HG03135 (cell line): ENCODE data around the gene NKX6-2.
"Not testable (repeated sequence)": the region's sequence is repeated elsewhere in the genome, so short reads cannot be mapped to it uniquely, and the experiment has no call there.

Source experiments
- ATAC-seq: cut with Tn5 transposase; IDR thresholded peaks from one replicate; pipeline ENCODE4 v1.9.1; 2021; ENCODE audit warnings: mild to moderate bottlenecking, moderate library complexity; ENCODE audit not compliant: unreplicated experiment

The NKX6-2 gene

GRCh38 chr10:132799865-132800264, 13.9 kb upstream of the NKX6-2 start:
- no peak for ATAC-seq

DNA sequence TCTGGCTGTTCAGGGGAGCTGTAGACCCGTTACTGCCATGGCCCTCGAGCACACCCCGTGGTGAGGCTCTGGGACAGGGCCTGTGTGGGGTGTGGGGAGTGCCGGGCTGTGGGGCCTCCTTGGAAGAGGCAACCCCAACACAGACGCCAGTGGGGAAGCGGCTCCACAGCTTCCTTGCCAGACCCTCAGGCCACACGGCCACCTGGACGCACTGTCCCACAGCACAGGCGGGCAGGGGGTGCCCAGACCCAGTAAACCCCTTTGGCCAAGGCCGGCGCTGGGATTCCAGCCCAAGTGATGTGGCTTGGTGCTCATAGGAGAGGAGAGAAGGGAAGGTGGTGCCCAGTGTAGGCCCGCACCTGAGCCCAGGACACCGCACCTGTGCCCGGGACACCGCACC, 12.9 kb upstream of the NKX6-2 start:
- no peak for ATAC-seq

GRCh38 chr10:132798403-132798802, 12.5 kb upstream of the NKX6-2 start:
- no peak for ATAC-seq

DNA sequence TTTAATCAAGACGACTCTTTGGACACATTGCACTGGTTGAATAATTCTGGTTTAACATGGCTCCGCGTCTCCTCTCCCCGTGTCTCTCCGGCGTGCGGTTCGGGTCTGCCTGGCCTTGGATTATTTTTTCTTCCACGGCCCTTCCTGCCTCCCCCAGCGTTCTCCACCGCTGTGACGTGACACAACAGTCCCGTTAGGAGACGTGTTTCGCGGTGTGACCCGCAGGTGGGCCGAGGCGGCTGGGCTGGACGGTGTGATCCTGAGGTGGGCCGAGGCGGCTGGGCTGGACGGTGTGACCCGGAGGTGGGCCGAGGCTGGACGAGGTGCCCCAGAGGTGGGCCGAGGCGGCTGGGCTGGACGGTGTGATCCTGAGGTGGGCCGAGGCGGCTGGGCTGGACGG, 12.0 kb upstream of the NKX6-2 start:
- not testable (repeated sequence) for ATAC-seq

DNA sequence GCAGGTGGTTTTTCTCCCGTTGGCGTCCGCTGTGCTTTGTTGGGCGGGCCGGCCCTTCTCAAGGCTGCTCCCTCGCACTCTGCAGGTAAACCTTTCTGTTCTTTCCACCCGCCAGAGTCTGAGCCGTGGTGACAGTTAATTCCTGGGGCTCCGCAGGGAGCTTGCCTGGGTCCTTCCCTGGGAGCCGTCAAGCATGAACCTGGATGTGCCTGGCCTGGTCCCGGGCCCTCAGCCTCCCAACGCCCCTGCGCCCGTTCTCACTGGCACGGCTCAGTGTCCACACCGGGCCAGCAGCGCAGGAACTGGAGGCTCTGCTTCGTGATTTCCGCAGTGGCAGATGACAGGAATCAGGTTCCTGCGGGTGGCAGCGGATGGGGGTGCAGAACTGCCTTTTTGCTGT, 10.9 kb upstream of the NKX6-2 start:
- no peak for ATAC-seq

- ATAC-seq, result no peak
Measured at GRCh38 chr10:132793871-132794849, 8.2 kb upstream of the NKX6-2 start.

GRCh38 chr10:132793213-132793612, 7.3 kb upstream of the NKX6-2 start:
- no peak for ATAC-seq

DNA sequence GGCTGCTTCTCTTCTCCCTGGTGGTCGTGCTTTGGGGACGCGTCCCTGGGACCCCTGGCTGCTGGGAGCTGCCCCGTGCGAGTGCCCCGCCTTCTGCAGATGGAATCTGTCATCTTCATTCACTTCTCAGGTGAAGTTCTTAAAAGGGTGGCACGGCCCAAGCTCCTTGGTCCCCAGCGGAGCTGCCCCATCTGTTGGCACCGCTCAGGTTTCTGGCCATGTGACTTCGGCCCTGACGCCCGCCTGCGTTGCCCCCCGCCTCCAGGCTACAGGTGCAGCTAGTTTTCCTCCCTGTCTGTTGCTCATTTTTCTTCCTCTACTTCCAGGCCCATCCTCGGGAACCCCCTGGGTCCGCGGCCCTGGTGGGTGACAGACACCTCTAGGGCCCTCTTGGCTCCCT, 6.8 kb upstream of the NKX6-2 start:
- no peak for ATAC-seq

- not testable (repeated sequence) for ATAC-seq
Measured at GRCh38 chr10:132792099-132792498, 6.2 kb upstream of the NKX6-2 start.

- no peak for ATAC-seq
Measured at GRCh38 chr10:132790934-132791829, 5.2 kb upstream of the NKX6-2 start.

- no peak for ATAC-seq
Measured at GRCh38 chr10:132790470-132790869, 4.5 kb upstream of the NKX6-2 start.

GRCh38 chr10:132789659-132790148, 3.8 kb upstream of the NKX6-2 start:
- no peak for ATAC-seq

DNA sequence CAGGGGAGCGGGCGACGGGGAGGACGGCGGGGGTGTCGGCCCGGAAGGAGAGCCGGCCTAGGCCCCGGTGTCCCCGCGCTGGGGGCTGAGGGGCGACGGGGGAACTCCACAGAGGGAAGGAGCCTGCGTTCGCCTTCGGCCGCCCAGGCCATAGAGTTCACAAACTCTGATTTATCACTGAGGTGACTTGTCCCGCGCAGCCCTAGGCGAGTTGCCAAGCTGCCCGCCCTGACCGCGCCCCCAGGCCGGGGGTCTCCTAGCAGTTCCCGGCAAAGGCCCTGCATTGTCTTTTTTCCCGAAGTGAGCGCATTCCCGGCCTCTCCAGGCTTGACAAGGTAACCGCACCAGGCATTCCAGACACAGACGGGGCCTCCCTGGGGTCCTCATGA, 2.9 kb upstream of the NKX6-2 start:
- no peak for ATAC-seq

DNA sequence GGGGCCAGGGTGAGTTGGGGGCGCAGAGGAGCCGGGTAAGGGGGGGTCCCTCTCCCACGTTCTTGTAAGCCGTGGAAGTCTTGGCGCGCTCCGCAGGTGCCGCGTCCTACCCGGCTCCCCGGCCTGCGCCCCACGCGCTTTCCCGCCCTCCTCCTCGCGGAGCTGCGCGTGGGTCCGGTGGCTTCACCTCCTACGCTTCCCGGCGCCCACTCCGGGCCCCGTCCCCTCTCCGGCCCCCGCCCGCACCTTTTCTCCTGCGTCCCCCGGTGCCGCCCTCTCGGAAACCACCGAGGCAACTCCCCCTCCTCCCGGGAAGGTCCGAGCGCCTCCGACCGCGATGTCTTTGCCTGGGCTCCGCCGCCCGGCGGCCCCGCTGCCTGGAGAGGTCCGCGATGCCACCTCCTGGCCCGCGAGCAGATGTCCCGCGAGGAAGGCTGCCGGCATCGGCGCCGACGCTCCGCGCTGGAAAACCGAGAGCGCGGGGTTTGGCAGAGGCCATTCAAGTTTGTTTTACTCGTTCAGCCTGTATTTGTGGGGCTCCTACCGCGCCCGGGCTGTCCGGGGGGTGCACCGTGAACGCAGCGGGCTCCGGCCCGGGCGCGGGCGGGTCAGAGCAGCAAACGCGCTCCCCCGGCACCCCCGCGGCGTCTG, 2.4 kb upstream of the NKX6-2 start:
- ATAC-seq, result no peak

- no peak for ATAC-seq
Measured at GRCh38 chr10:132787495-132788179, 1.7 kb upstream of the NKX6-2 start.

DNA sequence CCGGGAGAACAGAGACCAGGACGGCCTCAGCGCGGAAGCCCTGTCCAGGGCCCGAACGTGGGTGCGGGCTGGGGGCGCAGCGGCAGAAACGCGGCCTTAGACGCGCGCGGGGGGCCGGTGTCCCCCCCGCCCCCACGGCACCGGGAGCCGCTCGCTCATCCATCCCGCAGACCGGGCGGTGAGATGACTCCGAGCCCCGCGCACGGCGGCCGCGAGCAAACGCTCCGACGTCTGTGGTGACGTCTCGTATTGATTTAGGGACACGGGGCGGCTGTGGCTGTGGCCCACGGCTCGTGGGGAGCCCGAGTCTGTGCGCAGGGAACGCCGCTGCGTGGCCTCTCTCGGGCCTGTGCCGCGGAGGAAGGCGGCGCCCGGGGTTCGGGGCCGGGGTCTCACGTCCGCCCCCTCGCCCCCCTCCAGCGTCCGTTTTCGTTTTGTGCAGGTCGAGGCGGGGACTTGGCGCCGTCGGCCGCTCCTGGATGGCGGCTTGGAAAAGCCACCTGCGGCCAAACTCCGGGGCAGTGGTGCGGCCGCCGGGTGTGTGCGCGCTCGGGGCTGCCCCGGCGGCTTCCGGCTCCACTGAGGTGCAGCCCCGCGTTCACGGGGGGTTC, 1.0 kb upstream of the NKX6-2 start:
- ATAC-seq, result no peak

DNA sequence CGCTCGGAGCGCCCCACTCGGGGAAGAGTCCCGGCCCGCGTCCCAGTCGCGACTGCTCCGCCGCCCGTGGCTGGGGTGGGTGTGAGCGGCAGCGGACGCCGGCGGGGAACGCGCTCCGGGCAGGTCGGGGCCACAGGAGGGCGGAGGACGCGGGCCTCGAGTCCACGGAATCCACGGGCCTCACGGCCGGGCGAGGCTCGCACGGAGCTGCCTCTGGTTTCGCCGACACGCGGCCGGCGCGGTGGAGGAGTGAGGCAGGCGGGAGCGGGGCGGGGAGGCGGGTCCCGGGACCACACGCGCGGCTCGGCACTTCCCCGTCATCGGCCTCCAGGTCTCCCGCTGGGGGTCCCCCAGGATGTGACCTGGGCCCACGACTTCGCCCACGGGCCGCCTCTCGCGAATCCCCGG, 533 bp upstream of the NKX6-2 start:
- no peak for ATAC-seq

DNA sequence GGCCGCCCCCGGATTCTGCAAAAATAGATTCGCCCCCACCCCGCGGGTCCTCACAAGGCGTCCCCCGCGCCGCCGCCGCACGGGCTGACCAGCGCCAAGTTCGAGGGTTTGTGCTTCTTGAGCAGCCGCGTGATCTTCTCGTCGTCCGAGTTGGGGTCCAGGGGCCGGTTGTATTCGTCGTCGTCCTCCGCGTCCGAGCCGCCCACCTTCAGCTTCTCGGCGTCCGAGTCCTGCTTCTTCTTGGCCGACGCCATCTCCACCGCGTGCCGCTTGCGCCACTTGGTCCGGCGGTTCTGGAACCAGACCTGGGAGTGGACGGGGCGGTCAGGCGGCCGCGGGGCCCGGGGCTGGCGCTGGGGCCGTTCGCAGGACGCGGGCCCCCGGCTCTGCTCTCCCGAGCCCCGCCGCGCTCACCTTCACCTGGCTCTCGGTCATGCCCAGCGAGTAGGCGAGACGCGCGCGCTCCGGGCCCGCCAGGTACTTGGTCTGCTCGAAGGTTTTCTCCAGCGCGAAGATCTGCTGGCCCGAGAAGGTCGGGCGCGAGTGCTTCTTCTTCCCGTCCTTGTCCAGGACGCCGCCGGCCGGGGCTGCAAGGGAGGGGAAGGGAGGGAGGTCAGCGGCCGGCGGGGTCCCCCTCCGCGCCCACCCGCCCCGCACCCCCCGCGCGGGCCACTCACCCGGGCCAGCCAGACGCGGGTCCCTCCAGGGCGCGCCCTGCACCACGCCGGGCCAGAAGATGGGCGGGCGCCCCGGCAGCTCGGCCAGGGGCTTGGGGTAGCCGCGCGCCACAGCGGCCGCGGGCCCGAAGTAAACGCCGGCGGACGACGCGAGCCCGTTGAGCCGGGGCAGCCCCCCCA, 853 bp downstream of the NKX6-2 start:
- ATAC-seq, result no peak
